ENCODE measurements around the gene CLCNKA. TPM values are rescaled to one million over a fixed set of nuclear protein-coding genes. Genes with fewer than 3 reads are reported as not detected.

The CLCNKA gene
- total RNA-seq, 1 experiment from 2014 or later = 1.0 TPM

- Histone ChIP-seq H3K9me3 (ENCODE audit: insufficient read depth, low read depth) (no peaks in the 10 kb centered on the region), H3K4me1 (replicated peaks; ENCODE audit: insufficient read depth) (peaks cover 68% of the 10 kb centered on the region), H3K4me3 (no peak overlapping the region), H3K27me3 (ENCODE audit: insufficient read depth, low read depth) (no peaks in the 10 kb centered on the region), H4K20me1 (ENCODE audit: insufficient read depth) (no peaks in the 10 kb centered on the region), H2AFZ (no peak overlapping the region), H3F3A (ENCODE audit: insufficient read depth, low read depth) (peaks cover 34% of the 10 kb centered on the region), H3K36me3 (ENCODE audit: low read depth) (no peaks in the 10 kb centered on the region), H3K27ac (no peak overlapping the region), H3K4me2 (no peak overlapping the region), H3K9me2 (ENCODE audit: insufficient read depth) (no peaks in the 10 kb centered on the region), H3K79me2 (ENCODE audit: low read depth) (no peaks in the 10 kb centered on the region)
- ChIA-PET CTCF (interaction anchor here (0.6 to 0.7 kb wide), 2 partner anchors 112 to 164 kb away, joined by 3 to 5 read pairs; no protein-coding TSS in a partner anchor), POLR2A (ENCODE audit: unreplicated experiment) (no interaction called here)
- intact Hi-C loops (cut with micrococcal nuclease; ENCODE audit: unreplicated experiment) = no loop called here
- BruUV-seq (replicated peaks) = no TSS peak
- DNase-seq = no peak
- TF ChIP-seq CTCF (conservative IDR thresholded peaks at IDR 0.05) (no peak), EZH2 (IDR thresholded peaks at IDR 0.05; ENCODE audit: low read depth) (no peak)
These were observed 58.8 kb downstream of the CLCNKA start for GRCh38 chr1:16080422-16081150.

- no peak overlapping the region for H2AFZ ChIP-seq
- POLR2A ChIA-PET (ENCODE audit: unreplicated experiment) = no interaction called here
These were observed 59.8 kb downstream of the CLCNKA start for GRCh38 chr1:16081636-16082035.

More at GRCh38 chr1:16081636-16082035, 59.8 kb downstream of the CLCNKA start:
- Histone ChIP-seq H3K79me2 (ENCODE audit: low read depth) (no peaks in the 10 kb centered on the region), H3K4me2 (no peak overlapping the region), H3K36me3 (ENCODE audit: low read depth) (no peaks in the 10 kb centered on the region), H4K20me1 (ENCODE audit: insufficient read depth) (no peaks in the 10 kb centered on the region), H3K9me3 (ENCODE audit: insufficient read depth, low read depth) (no peaks in the 10 kb centered on the region), H3K27me3 (ENCODE audit: insufficient read depth, low read depth) (no peaks in the 10 kb centered on the region), H3K27ac (no peak overlapping the region), H3K4me3 (no peak overlapping the region), H3F3A (ENCODE audit: insufficient read depth, low read depth) (peaks cover 27% of the 10 kb centered on the region), H3K9me2 (ENCODE audit: insufficient read depth) (no peaks in the 10 kb centered on the region), H3K4me1 (replicated peaks; ENCODE audit: insufficient read depth) (peaks cover 68% of the 10 kb centered on the region)
- no TSS peak for BruUV-seq (replicated peaks)
- no peak for DNase-seq
- CTCF ChIA-PET = interaction anchor here (0.5 to 1.4 kb wide), 8 partner anchors 36 to 281 kb away, joined by 3 to 8 read pairs (median 3); no protein-coding TSS in a partner anchor
- TF ChIP-seq EZH2 (IDR thresholded peaks at IDR 0.05; ENCODE audit: low read depth) = no peak
- no peak for TF ChIP-seq CTCF (conservative IDR thresholded peaks at IDR 0.05)
- intact Hi-C loops (cut with micrococcal nuclease; ENCODE audit: unreplicated experiment) = loop anchor here (1.0 kb wide), 2 partner anchors 72 to 106 kb away; no protein-coding TSS in a partner anchor
